Fibroblast of lung (primary cell): ENCODE results near the gene PKP1. TPM values are rescaled to one million over a fixed set of nuclear protein-coding genes. Genes with fewer than 3 reads are reported as not detected.
"Not testable (repeated sequence)": the region's sequence is repeated elsewhere in the genome, so short reads cannot be mapped to it uniquely, and the experiment has no call there.

Source experiments
- DNase-seq, 2 donors: peaks; one replicate each; pipeline versions ENCODE4 v3.0.0 to v3.0.0-alpha.2; 2010; ENCODE audit warnings: low read depth in 2 of 2
- H2AFZ ChIP-seq: 2 replicates; pipeline ENCODE4 v1.5.1; 2012; ENCODE audit warnings: low read length, control low read depth, inconsistent platforms
- H3K27ac ChIP-seq: 2 replicates; pipeline ENCODE4 v1.5.1; 2011; ENCODE audit warnings: low read length, control low read depth; ENCODE audit not compliant: insufficient read depth
- H3K27me3 ChIP-seq: 2 replicates; pipeline ENCODE4 v1.5.1; 2011; ENCODE audit warnings: mild to moderate bottlenecking, low read length; ENCODE audit not compliant: control insufficient read depth, insufficient read depth
- H3K36me3 ChIP-seq: 2 replicates; pipeline ENCODE4 v1.5.1; 2011; ENCODE audit warnings: low read length; ENCODE audit not compliant: control insufficient read depth, insufficient read depth
- H3K4me1 ChIP-seq: 2 replicates; pipeline ENCODE4 v1.5.1; 2011; ENCODE audit warnings: low read length; ENCODE audit not compliant: control insufficient read depth, insufficient read depth; ENCODE audit errors: extremely low read depth
- H3K4me2 ChIP-seq: 2 replicates; pipeline ENCODE4 v1.5.1; 2011; ENCODE audit warnings: low read length, control low read depth; ENCODE audit not compliant: insufficient read depth; ENCODE audit errors: extremely low read depth
- H3K4me3 ChIP-seq, 4 experiments: fragments of 200-600 bp in 1 of 4; sonication (generic) in 1 of 4; replicated peaks in 1 of 4; 2 replicates each; pipeline ENCODE4 v1.5.1; 2011 to 2016; ENCODE audit warnings: low read length in 4 of 4, low read depth in 3 of 4, mild to moderate bottlenecking in 3 of 4, control low read depth in 2 of 4, inconsistent platforms in 1 of 4, mixed read lengths in 1 of 4; ENCODE audit not compliant: insufficient read depth in 1 of 4; ENCODE audit errors: control extremely low read depth in 1 of 4
- H3K79me2 ChIP-seq: 2 replicates; pipeline ENCODE4 v1.5.1; 2012; ENCODE audit warnings: mild to moderate bottlenecking, low read length, inconsistent platforms; ENCODE audit not compliant: control insufficient read depth, insufficient read depth
- H3K9ac ChIP-seq: 2 replicates; pipeline ENCODE4 v1.5.1; 2011; ENCODE audit warnings: mild to moderate bottlenecking, low read length, control low read depth; ENCODE audit not compliant: insufficient read depth
- H3K9me3 ChIP-seq: 2 replicates; pipeline ENCODE4 v1.5.1; 2012; ENCODE audit warnings: low read depth, low read length; ENCODE audit not compliant: control insufficient read depth, insufficient read depth
- H4K20me1 ChIP-seq: 2 replicates; pipeline ENCODE4 v1.5.1; 2011; ENCODE audit warnings: low read length; ENCODE audit not compliant: control insufficient read depth, insufficient read depth; ENCODE audit errors: extremely low read depth
- EZH2 ChIP-seq: IDR thresholded peaks from 2 replicates; pipeline ENCODE4 v1.5.1; 2012; ENCODE audit warnings: low read length, control low read depth, mild to moderate bottlenecking; ENCODE audit errors: missing control alignments
- polyA minus RNA-seq: library from RNA; depleted of rRNA, polyadenylated mRNA; stranded (reverse); fragments of >200 nt; gene quantifications from 2 replicates; pipeline ENCODE4 v1.2.3, GENCODE V29; 2011; ENCODE audit warnings: low replicate concordance
- polyA plus RNA-seq, 2 donors: library from polyadenylated mRNA; depleted of rRNA in 1 of 2; stranded (reverse) in 1 of 2; unstranded in 1 of 2; fragments of >200 nt; gene quantifications; 2 replicates each; pipeline ENCODE4 v1.2.1, GENCODE V29; 2011 to 2012; ENCODE audit warnings: missing spikeins in 1 of 2
- total RNA-seq: library from RNA; depleted of rRNA; stranded (reverse); fragments of >200 nt; gene quantifications from 2 replicates; pipeline ENCODE4 v1.2.1, GENCODE V29; 2014
- TF ChIP-seq, protein P1 (sequence below), 2 donors: IDR thresholded peaks in 1 of 2; conservative IDR thresholded peaks in 1 of 2; 1 replicate in 1 of 2; 2 replicates in 1 of 2; pipeline ENCODE4 v1.5.1; 2011 to 2012; ENCODE audit warnings: low read length in 2 of 2, control low read depth in 1 of 2, inconsistent platforms in 1 of 2, low read depth in 1 of 2, mild to moderate bottlenecking in 1 of 2

PKP1 gene, protein sequence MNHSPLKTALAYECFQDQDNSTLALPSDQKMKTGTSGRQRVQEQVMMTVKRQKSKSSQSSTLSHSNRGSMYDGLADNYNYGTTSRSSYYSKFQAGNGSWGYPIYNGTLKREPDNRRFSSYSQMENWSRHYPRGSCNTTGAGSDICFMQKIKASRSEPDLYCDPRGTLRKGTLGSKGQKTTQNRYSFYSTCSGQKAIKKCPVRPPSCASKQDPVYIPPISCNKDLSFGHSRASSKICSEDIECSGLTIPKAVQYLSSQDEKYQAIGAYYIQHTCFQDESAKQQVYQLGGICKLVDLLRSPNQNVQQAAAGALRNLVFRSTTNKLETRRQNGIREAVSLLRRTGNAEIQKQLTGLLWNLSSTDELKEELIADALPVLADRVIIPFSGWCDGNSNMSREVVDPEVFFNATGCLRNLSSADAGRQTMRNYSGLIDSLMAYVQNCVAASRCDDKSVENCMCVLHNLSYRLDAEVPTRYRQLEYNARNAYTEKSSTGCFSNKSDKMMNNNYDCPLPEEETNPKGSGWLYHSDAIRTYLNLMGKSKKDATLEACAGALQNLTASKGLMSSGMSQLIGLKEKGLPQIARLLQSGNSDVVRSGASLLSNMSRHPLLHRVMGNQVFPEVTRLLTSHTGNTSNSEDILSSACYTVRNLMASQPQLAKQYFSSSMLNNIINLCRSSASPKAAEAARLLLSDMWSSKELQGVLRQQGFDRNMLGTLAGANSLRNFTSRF
- under 0.01 TPM in 2 replicates for total RNA-seq
- polyA plus RNA-seq = 0.06 and 0.08 TPM in 2 replicates
- polyA plus RNA-seq (2012) = 0.02 and 0.03 TPM in 2 replicates
- polyA minus RNA-seq = 0.16 and 0.30 TPM in 2 replicates

DNA sequence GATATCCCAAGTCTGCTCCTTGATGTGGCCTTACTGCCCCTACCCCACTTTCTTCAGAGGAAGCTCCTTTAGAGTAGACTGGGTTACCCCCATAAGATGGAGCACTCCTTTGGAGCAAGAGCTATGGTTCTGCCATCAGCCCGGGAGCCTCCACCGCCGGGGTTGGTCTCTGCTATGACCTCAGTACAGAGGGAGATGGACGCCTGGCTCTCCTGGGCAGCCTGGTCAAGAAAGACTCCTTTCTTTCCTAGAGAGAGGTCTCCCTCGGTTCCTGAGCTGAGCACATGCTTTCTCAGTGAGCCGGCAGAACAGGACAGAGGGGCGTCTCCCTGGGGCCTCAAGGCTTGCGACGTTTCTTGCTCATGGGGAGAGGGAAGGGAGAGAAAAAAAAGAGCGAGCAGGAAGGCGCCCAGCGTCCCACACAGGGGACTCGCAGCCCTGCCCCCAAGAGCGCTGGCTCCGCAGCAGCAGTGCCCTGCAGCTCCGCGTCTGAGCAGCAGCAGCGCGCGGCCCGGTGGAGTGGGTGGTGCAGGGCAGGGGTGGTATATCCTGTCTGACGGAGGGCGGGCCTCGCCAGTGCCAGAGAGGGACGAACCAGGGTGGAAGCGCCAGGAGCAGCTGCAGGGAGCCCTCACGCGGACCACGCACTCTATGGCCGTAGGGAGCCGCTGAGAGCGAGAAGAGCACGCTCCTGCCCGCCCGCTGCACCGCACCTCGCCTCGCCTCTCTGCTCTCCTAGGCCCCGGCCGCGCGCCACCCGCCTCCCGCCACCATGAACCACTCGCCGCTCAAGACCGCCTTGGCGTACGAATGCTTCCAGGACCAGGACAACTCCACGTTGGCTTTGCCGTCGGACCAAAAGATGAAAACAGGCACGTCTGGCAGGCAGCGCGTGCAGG is at the start of gene PKP1:
Gene PKP1 (plus strand): TSS at position 576 of the 899 bp plus-strand sequence. CDS start 197 bp downstream, at position 773.
- peak; percentile 23 to 45 for DNase-seq
- no peak within 1 kb of the TSS for H2AFZ ChIP-seq
- H3K9ac ChIP-seq = no peak within 1 kb of the TSS

DNA sequence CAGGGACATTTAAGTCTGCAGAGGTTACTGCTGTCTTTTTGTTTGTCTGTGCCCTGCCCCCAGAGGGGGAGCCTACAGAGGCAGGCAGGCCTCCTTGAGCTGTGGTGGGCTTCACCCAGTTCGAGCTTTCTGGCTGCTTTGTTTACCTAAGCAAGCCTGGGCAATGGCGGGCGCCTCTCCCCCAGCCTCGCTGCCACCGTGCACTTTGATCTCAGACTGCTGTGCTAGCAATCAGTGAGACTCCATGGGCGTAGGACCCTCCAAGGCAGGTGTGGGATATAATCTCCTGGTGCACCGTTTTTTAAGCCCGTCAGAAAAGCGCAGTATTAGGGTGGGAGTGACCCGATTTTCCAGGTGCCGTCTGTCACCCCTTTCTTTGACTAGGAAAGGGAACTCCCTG is 43.7 kb upstream of the PKP1 start:
- not testable (repeated sequence) for H2AFZ ChIP-seq, H3K79me2 ChIP-seq, H4K20me1 ChIP-seq, H3K9me3 ChIP-seq, DNase-seq, H3K36me3 ChIP-seq, H3K4me2 ChIP-seq, H3K9ac ChIP-seq, H3K27me3 ChIP-seq, H3K4me1 ChIP-seq, H3K4me3 ChIP-seq, H3K27ac ChIP-seq

More for the DNA sequence above, at the start of gene PKP1:
- H3K27ac ChIP-seq = no peak within 1 kb of the TSS
- H3K4me1 ChIP-seq = no peaks in the 10 kb centered on the region
- H3K4me3 ChIP-seq = peak within 1 kb of the TSS in 1 of 4 experiments; percentile 34
- H3K79me2 ChIP-seq = no peaks in the 10 kb centered on the region
- no peak for TF ChIP-seq EZH2
- TF ChIP-seq, protein P1, sequence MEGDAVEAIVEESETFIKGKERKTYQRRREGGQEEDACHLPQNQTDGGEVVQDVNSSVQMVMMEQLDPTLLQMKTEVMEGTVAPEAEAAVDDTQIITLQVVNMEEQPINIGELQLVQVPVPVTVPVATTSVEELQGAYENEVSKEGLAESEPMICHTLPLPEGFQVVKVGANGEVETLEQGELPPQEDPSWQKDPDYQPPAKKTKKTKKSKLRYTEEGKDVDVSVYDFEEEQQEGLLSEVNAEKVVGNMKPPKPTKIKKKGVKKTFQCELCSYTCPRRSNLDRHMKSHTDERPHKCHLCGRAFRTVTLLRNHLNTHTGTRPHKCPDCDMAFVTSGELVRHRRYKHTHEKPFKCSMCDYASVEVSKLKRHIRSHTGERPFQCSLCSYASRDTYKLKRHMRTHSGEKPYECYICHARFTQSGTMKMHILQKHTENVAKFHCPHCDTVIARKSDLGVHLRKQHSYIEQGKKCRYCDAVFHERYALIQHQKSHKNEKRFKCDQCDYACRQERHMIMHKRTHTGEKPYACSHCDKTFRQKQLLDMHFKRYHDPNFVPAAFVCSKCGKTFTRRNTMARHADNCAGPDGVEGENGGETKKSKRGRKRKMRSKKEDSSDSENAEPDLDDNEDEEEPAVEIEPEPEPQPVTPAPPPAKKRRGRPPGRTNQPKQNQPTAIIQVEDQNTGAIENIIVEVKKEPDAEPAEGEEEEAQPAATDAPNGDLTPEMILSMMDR (conservative IDR thresholded peaks at IDR 0.05 in 1 of 2, IDR thresholded peaks at IDR 0.05 in 1 of 2; ENCODE audit: low read depth in 1 of 2, low read length in 2 of 2) = no peak
- H3K4me2 ChIP-seq = peak within 1 kb of the TSS; percentile 67
- no peaks in the 10 kb centered on the region for H3K36me3 ChIP-seq
- H4K20me1 ChIP-seq = no peaks in the 10 kb centered on the region
- H3K9me3 ChIP-seq = no peaks in the 10 kb centered on the region
- H3K27me3 ChIP-seq = peaks cover 30% of the 10 kb centered on the region

DNA sequence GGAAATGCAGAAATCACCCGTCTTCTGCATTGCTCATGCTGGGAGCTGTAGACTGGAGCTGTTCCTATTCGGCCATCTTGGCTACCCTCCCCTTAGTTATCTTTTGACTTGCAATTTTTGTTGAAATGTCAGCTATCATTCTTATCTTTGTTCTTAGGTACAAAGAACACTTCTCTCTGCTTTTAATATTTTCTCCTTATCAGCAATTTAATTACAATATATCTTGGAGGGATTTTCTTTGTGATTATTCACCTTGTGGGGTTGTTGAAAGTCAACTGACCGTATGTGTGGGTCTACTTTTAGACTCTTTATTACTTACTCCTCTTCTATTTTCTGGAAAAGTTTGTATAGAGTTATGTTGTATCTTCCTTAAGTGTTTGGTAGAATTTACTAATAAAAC is 43.1 kb upstream of the PKP1 start:
- Histone ChIP-seq H3K36me3 (no peaks in the 10 kb centered on the region), H3K27me3 (peaks cover 15% of the 10 kb centered on the region), H2AFZ (no peak overlapping the region), H3K27ac (no peak overlapping the region), H3K4me2 (no peak overlapping the region), H3K79me2 (no peaks in the 10 kb centered on the region), H3K9me3 (no peaks in the 10 kb centered on the region), H3K4me1 (no peaks in the 10 kb centered on the region), H4K20me1 (no peaks in the 10 kb centered on the region), H3K4me3 (no peak overlapping the region), H3K9ac (no peak overlapping the region)
- no peak for DNase-seq
- TF ChIP-seq, protein P1 (conservative IDR thresholded peaks at IDR 0.05 in 1 of 2, IDR thresholded peaks at IDR 0.05 in 1 of 2; ENCODE audit: low read depth in 1 of 2, low read length in 2 of 2) = no peak
